Immature natural killer cell (primary cell): ENCODE results near the gene DUSP7. TPM values are rescaled to one million over a fixed set of nuclear protein-coding genes. Genes with fewer than 3 reads are reported as not detected.

Experiments
- DNase-seq, 3 donors: peaks; one replicate each; pipeline ENCODE4 v3.0.0; 2022; ENCODE audit warnings: mixed read lengths in 1 of 3
- H3K27ac Mint-ChIP-seq, 6 donors: one replicate each; pipeline ENCODE4 v1.8.0; 2020; ENCODE audit warnings: mixed read lengths in 6 of 6, mild to moderate bottlenecking in 5 of 6, inconsistent platforms in 4 of 6, moderate library complexity in 3 of 6
- H3K27me3 Mint-ChIP-seq, 3 donors: one replicate each; pipeline ENCODE4 v1.8.0; 2020 to 2021; ENCODE audit warnings: low read depth in 3 of 3, mild to moderate bottlenecking in 3 of 3, mixed read lengths in 3 of 3, moderate library complexity in 3 of 3, inconsistent platforms in 1 of 3
- H3K36me3 Mint-ChIP-seq, 3 donors: one replicate each; pipeline ENCODE4 v1.8.0; 2020; ENCODE audit warnings: mixed read lengths in 3 of 3, inconsistent platforms in 2 of 3, mild to moderate bottlenecking in 2 of 3
- H3K4me1 Mint-ChIP-seq, 2 donors: one replicate each; pipeline ENCODE4 v1.8.0; 2020; ENCODE audit warnings: inconsistent platforms in 2 of 2, mild to moderate bottlenecking in 2 of 2, mixed read lengths in 2 of 2, moderate library complexity in 1 of 2
- H3K4me3 Mint-ChIP-seq, 5 donors: one replicate each; pipeline ENCODE4 v1.8.0; 2020; ENCODE audit warnings: mild to moderate bottlenecking in 5 of 5, mixed read lengths in 5 of 5, inconsistent platforms in 3 of 5, moderate library complexity in 3 of 5
- H3K9me3 Mint-ChIP-seq, 6 donors: one replicate each; pipeline ENCODE4 v1.8.0; 2020; ENCODE audit warnings: mild to moderate bottlenecking in 6 of 6, mixed read lengths in 6 of 6, inconsistent platforms in 4 of 6, moderate library complexity in 3 of 6
- polyA plus RNA-seq, 3 donors: library from polyadenylated mRNA; unstranded; fragments of 300-500 nt; fragmentation: Illumina TruSeq; gene quantifications; one replicate each; pipeline ENCODE4 v1.2.3, GENCODE V29; 2021

Gene DUSP7
- polyA plus RNA-seq, 3 donors from 2014 or later: 1.2 to 4.3 (median 1.6) TPM

GRCh38 chr3:52002748-52003147 is 53.6 kb downstream of the DUSP7 start:
- H3K4me3 Mint-ChIP-seq: no peak overlapping the region
- H3K27me3 Mint-ChIP-seq: peaks cover 1 to 5% (median 4%) of the 10 kb centered on the region in 3 donors
- no peaks in the 10 kb centered on the region for H3K36me3 Mint-ChIP-seq
- H3K9me3 Mint-ChIP-seq: no peaks in the 10 kb centered on the region
- peaks cover 0 to 5% of the 10 kb centered on the region in 2 donors for H3K4me1 Mint-ChIP-seq
- H3K27ac Mint-ChIP-seq: no peak overlapping the region
- no peak for DNase-seq

GRCh38 chr3:52001443-52001974 is 54.9 kb downstream of the DUSP7 start:
- no peaks in the 10 kb centered on the region for H3K9me3 Mint-ChIP-seq
- H3K4me3 Mint-ChIP-seq: no peak overlapping the region
- H3K27ac Mint-ChIP-seq: no peak overlapping the region
- DNase-seq: peak; percentile 83 to 86 (median 83)
- H3K36me3 Mint-ChIP-seq: no peaks in the 10 kb centered on the region
- H3K4me1 Mint-ChIP-seq: peaks cover 0 to 11% of the 10 kb centered on the region in 2 donors
- H3K27me3 Mint-ChIP-seq: peaks cover 1 to 5% (median 4%) of the 10 kb centered on the region in 3 donors

GRCh38 chr3:51999846-52000245 is 56.5 kb downstream of the DUSP7 start:
- no peak for DNase-seq
- Mint-ChIP-seq H3K4me3 (no peak overlapping the region), H3K4me1 (peaks cover 13 to 22% of the 10 kb centered on the region in 2 donors), H3K27me3 (peaks cover 3 to 5% (median 5%) of the 10 kb centered on the region in 3 donors), H3K27ac (no peak overlapping the region), H3K9me3 (no peaks in the 10 kb centered on the region), H3K36me3 (peaks cover 0 to 3% (median 0%) of the 10 kb centered on the region in 3 donors)

Other genes with a start within 250 kb of the DUSP7 start
- not detected for gene IQCF2, start 195.0 kb downstream of the DUSP7 start, polyA plus RNA-seq
- not detected for gene IQCF5, start 181.0 kb downstream of the DUSP7 start, polyA plus RNA-seq
- gene IQCF1, start 153.2 kb downstream of the DUSP7 start, polyA plus RNA-seq: not detected
- 10 to 100 TPM; 15.5 to 22.5 (median 21.2) TPM for gene RRP9, start 114.7 kb downstream of the DUSP7 start, polyA plus RNA-seq
- 1 to 10 TPM in 2 of 3 donors, not detected in 1; 2.3 to 2.9 TPM for gene PARP3, start 114.2 kb downstream of the DUSP7 start, polyA plus RNA-seq
- not detected for gene GPR62, start 101.2 kb downstream of the DUSP7 start, polyA plus RNA-seq
- gene PCBP4, start 89.1 kb downstream of the DUSP7 start, polyA plus RNA-seq: 10 to 100 TPM in 1 of 3 donors, 1 to 10 TPM in 2; 7.2 to 12.7 (median 9.3) TPM
- 10 to 100 TPM; 44.9 to 62.3 (median 51.6) TPM for gene ABHD14B, start 82.5 kb downstream of the DUSP7 start, polyA plus RNA-seq
- gene ABHD14A, start 81.5 kb downstream of the DUSP7 start, polyA plus RNA-seq: 100 to 1,000 TPM in 1 of 3 donors, 10 to 100 TPM in 2; 90.2 to 134 (median 97.6) TPM
- gene ACY1, start 73.0 kb downstream of the DUSP7 start, polyA plus RNA-seq: 10 to 100 TPM; 19.0 to 52.7 (median 23.8) TPM
- gene RPL29, start 60.7 kb downstream of the DUSP7 start, polyA plus RNA-seq: 1,000 to 10,000 TPM in 1 of 3 donors, 100 to 1,000 TPM in 2; 501 to 1,073 (median 800) TPM
- 1 to 10 TPM in 2 of 3 donors, not detected in 1; 2.9 to 4.0 TPM for gene POC1A, start 97.9 kb upstream of the DUSP7 start, polyA plus RNA-seq
- 10 to 100 TPM; 18.0 to 37.0 (median 27.4) TPM for gene ALAS1, start 141.6 kb upstream of the DUSP7 start, polyA plus RNA-seq
- gene TLR9, start 169.1 kb upstream of the DUSP7 start, polyA plus RNA-seq: not detected
- 100 to 1,000 TPM in 2 of 3 donors, 10 to 100 TPM in 1; 96.4 to 159 (median 143) TPM for gene TWF2, start 182.6 kb upstream of the DUSP7 start, polyA plus RNA-seq
- 10 to 100 TPM; 57.1 to 83.6 (median 66.8) TPM for gene PPM1M, start 189.2 kb upstream of the DUSP7 start, polyA plus RNA-seq
- 10 to 100 TPM; 76.9 to 99.5 (median 81.5) TPM for gene WDR82, start 222.1 kb upstream of the DUSP7 start, polyA plus RNA-seq
- 10 to 100 TPM in 2 of 3 donors, 1 to 10 TPM in 1; 8.2 to 14.5 (median 12.1) TPM for gene GLYCTK, start 231.3 kb upstream of the DUSP7 start, polyA plus RNA-seq